IPS-11a (cell line): ENCODE data around the gene BTF3L4.
"Not testable (repeated sequence)": the region's sequence is repeated elsewhere in the genome, so short reads cannot be mapped to it uniquely, and the experiment has no call there.

Experiments used
- H3K4me3 ChIP-seq: one replicate; pipeline ENCODE4 v1.5.1; 2013; ENCODE audit warnings: low read depth, low read length, control low read depth

The BTF3L4 gene

DNA sequence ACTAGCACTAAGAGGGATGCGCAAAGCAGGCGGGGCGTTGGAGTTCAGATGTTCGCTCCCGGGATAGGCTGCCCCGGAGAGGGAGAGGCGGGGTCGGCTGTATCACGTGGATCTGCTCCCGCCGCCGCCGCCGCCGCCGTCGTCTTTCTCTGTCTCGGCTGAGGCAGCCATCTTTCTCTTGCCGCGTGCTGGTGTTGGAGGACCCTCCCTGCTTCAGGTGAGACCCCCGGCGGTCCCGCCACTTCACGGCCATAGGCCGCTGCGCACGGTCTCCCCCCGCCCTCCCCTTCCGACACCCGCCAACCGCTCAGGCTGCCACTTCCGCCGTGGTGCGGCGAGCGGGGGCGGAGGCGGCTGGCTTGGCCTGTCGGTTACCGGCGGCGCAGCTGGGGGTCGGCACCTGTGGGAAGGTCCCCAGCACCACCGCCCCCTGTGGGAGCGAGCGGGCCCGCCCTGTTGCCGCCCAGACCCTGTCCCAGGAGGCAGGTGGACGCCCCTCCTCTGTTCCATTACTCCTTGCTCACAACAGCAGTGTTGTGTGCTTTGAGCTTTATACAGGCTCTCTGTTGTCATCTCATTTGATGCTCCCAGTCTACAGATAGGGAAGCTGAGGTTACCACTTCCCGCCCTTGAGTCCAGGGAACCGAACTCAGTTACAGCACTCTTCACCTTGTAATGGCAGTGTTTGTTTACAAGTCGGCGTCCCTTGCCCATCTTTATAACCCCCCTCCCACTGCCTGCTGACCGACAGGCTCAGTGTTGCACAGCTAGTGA is at the start of gene BTF3L4:
BTF3L4 (plus strand) TSS at position 133 of the 774 bp plus-strand sequence. CDS start 3,553 bp downstream, outside the sequence.
- H3K4me3 ChIP-seq: peak within 1 kb of the TSS; percentile 95

DNA sequence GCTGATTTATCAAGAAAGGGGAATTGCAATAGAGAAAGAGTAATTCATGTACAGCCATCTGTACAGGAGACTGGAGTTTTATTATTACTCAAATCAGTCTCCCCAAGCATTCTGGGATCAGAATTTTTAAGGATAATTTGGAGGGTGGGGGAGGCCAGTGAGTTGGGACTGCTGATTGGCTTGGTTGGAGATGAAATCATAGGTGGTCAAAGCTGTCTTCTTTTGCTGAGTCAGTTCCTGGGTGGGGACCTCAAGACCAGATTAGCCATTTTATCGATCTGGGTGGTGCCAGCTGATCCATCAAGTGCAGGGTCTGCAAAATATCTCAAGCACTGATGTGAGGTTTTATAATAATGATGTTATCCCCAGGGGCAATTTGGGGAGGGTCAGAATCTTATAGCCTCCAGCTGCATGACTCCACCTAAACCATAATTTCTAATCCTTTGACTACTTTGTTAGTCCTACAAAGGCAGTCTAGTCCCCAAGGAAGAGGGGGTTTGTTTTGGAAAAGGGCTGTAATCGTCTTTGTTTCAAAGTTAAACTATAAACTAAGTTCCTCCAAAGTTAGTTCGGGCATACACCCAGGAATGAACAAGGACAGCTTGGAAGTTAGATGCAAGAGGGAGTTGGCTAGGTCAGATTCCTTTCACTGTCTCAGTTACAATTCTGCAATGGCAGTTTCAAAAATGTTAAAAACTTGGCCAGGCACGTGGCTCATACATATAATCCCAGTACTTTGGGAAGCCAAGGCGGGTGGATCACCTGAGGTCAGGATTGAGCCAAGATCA is 48.7 kb upstream of the BTF3L4 start:
- no peak overlapping the region for H3K4me3 ChIP-seq

DNA sequence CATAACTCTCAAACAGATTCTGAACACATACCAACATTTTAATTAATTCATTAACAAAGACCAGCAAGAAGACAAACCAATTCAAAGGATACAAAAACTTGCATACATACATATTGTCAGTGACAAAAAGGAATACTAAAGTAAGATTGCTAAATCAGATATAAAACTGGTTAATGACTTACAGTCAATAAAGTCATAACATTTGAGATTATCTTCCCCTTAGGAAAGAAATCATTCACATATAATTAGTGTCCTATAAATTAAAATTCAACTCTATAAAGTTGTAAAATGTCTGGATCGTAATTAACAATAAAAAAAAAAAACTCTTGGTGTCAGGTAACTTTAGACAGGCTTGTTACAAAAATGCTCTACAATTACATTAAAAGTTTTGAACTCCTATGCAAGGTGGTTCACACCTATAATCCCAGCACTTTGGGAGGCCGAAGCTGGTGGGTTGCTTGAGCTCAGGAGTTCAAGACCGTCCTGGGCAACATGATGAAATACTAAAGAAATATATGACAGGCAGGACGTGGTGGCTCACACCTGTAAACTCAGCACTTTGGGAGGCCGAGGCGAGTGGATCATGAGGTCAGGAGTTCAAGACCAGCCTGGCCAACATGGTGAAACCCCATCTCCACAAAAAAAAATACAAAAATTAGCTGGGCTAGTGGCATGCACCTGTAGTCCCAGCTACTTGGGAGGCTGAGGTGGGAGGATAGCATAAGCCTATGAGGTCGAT is 47.9 kb upstream of the BTF3L4 start:
- H3K4me3 ChIP-seq: no peak overlapping the region

DNA sequence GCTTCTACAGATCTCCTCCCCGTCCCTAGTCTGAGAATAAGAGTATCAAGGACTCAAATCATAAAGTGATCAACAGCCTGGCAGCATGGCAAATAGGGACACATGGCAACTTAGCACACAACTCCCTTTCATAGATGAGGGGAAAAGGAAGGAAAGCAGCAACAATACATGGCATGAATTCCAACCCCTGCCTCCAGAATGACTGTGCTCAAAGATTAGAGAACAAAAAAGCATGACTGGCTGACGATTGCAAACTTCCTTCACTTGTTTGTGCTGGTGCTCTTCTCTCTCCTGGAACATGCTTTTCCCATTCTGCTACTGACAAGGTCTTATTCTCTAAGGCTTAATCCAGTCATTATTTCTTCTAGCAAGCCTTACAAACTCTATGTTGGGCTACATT is 34.0 kb upstream of the BTF3L4 start:
- H3K4me3 ChIP-seq: no peak overlapping the region

DNA sequence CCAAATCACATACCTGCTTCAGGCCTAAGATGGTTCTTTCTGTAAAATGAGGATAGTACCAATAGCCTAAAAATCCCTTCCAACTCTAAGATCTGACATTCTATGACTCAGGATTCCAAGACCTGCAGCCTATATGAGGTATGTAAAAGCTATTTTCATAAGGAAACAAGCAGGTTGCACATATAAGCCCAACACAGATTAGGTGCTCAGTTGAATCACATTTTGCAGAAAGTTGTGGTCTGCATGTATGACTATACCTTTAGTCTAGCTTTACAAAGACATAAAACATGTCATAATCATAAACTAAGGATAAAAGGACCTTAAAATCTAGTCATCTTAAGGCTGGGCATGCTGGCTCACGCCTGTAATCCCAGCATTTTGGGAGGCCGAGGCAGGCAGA is 29.8 kb upstream of the BTF3L4 start:
- H3K4me3 ChIP-seq: no peak overlapping the region

DNA sequence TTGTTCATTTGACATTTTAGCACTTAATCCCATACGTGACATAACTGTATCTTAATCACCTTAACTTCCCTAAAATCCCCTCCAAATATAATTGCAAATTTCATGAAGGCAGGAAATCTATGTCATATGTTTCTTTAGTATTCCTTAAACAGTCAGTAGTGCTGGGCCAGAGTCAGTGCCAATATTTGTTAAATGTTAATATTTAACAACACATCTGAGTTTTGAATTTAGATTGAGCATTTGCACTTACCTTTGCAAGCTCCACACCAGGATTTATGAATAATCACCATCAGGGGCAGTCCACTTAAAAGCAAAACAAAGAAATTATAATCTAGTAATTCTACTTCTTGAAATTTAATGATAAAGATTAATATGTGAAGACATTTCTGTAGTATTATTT is 27.8 kb upstream of the BTF3L4 start:
- H3K4me3 ChIP-seq: no peak overlapping the region

DNA sequence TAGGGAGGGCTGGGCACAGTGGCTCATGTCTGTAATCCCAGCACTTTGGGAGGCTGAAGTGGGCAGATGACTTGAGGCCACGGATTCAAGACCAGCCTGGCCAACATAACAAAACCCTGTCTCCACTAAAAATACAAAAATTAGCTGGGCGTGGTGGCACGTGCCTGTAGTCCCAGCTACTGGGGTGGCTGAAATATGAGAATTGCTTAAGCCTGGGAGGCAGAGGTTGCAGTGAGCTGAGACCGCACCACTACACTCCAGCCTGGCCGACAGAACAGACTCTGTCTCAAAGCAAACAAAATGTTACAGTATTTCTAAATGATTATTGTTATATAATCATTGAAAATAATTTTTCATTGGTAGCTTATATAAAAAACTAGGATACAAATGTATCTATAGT is 27.3 kb upstream of the BTF3L4 start:
- not testable (repeated sequence) for H3K4me3 ChIP-seq

DNA sequence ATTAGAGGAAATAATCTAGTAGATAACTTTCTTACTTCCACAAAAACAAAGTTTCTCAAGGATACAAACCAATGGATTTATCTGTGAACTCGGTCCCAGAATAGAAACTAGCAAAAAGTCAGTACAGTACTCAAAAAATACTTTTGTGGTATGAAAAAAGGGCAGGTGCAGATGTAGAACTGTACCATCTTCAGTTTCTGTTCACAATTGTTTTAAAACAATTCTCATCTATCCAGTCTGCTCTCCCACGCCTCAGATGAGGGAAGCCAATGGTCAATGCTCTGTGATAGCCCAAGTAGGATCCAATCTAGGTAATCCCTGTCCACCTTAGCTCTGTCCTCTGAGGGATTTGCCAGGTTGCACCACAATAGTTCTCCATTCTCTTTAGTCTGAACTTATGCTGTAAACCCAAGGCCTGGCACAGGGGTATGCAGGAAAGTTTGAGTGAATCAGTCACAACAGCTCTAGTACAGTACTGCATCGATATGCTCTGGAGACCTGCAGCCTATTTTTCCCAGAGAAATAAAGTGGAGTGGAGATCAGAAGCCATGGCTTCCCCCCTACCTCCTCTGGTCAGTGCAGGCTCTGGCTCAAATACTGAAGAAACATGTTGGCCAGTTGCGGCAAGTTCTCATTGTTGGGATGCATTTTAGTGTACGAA is 23.8 kb upstream of the BTF3L4 start:
- H3K4me3 ChIP-seq: peak overlapping the region; percentile 98

DNA sequence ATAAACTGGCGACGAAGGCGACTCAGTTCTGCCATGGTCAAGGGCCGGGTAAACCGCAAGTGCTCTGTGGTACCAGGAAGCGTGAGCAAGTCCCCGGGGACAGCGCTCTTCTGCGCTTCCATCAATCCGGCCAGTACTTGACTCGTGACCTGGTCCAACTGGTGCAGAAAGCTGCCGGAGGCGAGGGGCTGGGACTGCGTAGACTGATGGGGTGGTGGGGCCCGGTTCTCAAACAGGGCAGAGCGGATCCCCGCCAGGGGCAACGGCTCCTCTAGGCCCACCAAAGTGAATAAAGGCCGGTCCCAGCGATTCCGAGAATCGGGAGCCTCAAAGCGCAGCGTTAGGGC is 23.3 kb upstream of the BTF3L4 start:
- H3K4me3 ChIP-seq: peak overlapping the region; percentile 98

DNA sequence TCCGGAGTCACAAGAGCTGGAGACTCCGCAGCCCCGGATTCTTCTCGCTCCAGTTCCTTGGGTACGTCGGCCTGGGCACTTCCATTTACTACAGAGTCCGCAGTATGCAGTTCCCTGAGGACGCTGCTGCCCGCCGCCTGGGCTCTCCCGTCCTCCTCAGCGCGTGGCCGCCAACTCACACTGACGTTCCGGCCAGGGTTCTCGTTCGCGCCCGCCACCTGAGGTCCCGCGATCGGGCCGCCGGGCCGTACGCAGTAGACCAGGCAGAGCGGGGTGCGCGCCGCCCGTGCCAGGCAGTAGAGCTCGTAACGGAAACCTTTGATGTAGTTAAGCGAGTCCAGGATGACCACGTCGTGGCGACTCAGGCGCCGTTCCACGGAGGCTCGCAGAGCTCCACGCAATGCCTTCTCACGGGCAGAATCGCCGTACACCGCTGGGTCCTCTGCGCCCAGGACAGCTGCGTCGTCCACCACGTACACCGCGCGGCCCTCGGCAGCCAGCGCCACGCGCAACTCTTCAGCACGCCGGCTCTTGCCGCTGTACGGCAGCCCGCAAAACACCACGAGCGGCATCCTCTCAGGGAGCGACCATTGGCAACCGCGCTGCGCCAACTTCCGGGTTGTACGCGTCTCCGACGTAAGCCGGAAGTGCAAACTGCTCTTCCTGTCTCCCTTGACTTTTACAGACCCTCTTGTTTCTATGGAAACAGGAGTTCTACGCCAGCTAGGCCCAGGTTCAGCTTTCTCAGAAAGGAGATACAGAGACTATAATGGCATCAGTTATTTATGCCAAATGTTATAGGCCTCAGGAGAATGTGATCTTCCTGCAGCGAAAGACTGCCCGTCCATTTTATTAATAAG is 22.7 kb upstream of the BTF3L4 start, which contains the start of gene KTI12:
KTI12 (minus strand) TSS at position 621 of the 860 bp plus-strand sequence; CDS start at position 572, 49 bp downstream.
- peak within 1 kb of the TSS; percentile 98 for H3K4me3 ChIP-seq

DNA sequence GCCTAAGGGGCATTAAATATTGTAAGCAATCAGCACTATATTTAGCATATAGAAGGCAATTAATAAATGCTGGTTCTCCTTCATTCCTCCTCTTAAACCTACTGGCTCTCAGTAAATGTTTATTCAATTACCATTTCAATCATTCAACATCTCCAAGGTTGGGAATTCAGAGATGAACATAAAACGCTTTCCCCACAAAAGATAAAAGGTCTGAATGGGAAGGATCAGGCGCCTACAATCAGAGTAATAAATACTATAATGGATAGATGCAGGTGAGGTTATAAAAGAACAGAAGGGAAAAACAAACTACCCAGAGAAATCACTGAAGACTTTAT is 22.1 kb upstream of the BTF3L4 start:
- H3K4me3 ChIP-seq: peak overlapping the region; percentile 98

DNA sequence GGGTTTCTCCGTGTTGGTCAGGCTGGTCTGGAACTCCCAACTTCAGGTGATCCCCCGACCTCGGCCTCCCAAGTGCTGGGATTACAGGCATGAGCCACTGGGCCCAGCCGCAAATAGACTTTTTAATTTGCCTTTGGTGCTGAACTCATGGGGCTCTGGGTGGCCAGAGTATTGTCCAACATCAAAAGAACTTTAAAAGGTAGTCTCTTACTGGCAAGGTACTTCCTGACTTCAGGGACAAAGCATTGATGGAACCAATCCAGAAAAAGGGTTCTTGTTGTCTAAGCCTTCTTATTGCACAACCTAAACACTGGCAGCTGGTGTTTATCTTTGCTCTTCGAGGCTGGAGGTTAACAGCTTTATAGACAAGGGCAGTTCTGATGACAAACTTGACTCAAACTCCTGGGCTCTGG is 18.7 kb upstream of the BTF3L4 start:
- no peak overlapping the region for H3K4me3 ChIP-seq

DNA sequence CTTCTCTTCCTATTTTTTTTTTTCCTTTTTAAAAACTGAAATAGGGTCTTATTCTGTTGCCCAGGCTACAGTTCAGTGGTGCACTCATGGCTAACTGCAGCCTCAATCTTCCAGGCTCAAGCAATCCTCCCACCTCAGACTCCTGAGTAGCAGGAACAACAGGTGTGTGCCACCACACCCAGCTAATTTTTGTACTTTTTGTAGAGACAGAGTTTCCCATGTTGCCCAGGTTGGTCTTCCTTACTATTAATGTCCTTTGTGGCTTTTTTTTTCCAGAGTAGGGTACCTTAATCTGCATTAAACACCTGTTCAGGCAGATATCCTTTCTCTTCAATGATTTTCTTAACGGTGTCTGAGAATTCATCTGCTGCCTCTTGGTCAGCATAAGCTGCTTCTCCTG is 18.2 kb upstream of the BTF3L4 start:
- H3K4me3 ChIP-seq: no peak overlapping the region

DNA sequence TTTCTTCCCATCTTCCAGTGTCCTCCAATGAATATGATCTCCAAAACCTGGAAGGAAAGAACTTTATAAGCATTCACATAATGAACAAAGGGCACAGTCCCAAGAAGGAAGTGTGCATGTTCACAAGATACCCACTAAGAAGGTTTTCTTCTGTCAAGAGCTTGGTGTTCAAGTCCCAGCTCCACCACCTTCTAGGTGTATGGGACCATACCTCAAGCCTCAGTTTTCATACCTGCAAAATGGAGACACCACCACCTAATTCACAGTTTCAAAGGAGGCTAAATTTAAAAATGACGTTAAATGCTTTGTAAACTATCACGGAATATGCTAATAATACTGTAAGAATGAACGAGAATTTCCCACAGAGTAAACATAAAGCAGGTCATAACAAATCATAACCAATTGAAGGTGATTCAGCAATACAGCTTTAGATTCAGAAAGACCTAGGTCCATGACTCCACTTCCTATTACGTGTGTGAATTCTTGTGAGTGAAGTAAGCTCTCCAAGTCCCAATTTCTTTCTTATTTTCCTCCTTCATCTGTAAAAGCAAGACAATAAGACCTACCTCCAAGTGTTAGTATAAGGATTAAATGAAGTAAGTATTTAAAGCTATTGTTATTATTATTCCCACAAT is 14.4 kb upstream of the BTF3L4 start:
- H3K4me3 ChIP-seq: no peak overlapping the region

DNA sequence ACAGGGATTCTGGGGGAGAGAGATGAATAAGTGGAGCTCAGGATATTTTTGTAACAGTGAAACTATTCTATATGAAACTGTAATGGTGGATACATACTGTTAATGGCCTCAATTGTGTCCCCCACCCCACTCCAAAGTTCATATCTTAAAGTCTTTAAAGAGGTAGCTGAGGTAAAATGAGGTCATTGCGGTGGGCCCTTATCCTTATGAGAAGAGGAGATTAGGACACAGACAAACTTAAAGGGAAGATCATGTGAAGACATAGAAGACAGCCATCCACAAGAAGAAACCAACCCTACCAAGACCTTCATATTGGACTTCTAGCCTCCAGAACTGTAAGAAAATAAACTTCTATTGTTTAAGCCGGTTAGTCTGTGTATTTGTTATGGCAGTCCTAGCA is 10.9 kb upstream of the BTF3L4 start:
- H3K4me3 ChIP-seq: no peak overlapping the region

DNA sequence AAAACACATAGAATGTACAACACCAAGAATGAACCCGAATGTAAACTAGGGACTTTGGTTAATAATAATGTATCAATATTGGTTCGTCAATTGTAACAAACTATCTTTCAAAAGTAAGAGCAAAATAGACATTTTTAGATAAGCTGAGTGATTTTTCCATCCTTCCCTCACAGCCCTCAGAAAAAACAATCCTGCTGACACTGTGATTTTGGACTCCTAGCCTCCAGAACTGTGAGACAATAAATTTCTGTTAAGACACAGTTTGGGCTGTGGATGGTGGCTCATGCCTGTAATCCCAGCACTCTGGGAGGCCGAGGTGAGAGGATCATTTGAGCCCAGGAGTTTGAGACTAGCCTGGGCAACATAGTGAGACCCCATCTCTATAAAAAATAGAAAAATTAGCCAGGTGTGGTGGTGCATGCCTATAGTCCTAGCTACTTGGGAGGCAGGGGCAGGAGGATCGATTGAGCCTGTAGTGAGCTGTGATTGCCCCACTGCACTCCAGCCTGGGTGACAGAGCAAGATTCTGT is 10.4 kb upstream of the BTF3L4 start:
- H3K4me3 ChIP-seq: not testable (repeated sequence)

DNA sequence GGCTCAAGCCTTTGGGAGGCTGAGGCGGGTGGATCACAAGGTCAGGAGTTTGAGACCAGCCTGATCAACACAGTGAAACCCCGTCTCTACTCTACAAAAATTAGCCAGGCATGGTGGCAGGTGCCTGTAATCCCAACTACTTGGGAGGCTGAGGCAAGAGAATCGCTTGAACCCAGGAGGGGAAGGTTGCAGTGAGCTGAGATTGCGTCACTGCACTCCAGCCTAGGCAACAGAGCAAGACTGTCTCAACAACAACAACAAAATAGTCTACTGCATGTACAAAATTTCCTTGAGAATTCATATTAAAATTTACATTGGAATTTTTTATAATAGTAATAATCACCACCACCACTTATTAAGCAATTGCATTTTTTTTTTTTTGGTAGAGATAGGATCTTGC is 6.8 kb upstream of the BTF3L4 start:
- not testable (repeated sequence) for H3K4me3 ChIP-seq

DNA sequence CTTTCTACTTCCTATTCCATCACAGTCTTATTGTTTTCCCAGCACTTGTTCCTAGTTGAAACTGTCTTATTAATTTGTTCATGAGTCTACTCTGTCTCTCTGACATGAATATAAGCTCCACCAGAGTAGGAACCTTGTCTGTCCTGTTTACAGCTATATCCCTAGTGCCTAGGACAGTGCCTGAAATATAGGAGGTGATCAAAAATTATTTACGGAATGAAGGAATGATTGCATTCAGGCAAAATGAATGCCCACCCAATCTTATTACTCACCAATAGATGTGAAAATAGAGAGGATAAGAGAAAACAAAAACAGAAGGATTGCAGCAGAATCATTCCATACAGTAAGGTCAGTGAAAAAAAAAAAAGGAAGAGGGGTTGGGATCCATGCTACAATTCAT is 2.2 kb upstream of the BTF3L4 start:
- H3K4me3 ChIP-seq: peak overlapping the region; percentile 95

DNA sequence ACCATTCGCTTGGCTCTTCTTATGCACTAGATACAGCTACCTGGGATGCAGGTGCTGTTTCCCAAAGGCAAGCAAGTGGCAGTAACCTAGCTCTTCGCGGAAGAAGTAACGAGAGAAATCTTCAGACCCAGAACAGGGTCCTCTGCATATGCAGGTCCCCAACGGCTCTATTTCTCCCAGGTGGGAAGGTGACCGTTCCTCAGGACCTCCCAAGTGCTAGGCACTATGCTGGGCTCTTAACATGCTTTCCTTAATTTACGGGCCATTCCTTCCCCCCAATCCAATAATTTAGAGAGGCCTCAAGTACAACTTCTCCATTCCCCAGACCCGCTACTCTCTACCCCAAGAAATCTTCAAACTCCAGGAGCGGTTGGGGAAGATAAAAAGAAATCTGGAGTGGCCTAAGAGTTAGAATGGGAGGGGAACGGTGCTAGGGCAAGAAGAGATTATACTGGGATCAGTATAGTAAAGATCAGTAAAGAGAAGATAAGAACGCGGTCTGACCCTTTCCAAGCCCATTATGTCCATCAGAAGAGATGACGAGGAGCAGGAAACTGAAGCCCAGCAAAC is 1.5 kb upstream of the BTF3L4 start:
- H3K4me3 ChIP-seq: peak overlapping the region; percentile 95
